ENCODE measurements around the gene TSC1. TPM values are rescaled to one million over a fixed set of nuclear protein-coding genes. Genes with fewer than 3 reads are reported as not detected.

The TSC1 gene
- total RNA-seq, 1 donor from 2014 or later = 89.3 TPM

DNA sequence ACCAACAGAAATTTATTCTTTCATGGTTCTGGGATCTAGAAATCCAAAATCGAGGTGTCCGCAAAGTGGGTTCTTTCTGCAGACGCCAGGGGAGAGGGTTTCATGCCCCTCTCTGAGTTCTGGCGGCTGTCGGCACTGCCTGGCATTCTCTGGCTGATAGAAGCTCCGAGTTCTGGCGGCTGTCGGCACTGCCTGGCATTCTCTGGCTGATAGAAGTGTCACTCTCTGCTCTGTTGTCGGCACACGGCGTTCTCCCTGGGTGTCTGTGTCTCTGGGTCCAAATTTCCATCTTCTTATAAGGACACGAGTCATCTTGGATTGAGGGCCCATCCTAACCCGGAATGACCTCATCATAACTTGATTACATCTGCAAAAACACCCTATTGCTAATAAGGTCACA lies 41.7 kb upstream of the TSC1 start:
- TF ChIP-seq, protein P1, sequence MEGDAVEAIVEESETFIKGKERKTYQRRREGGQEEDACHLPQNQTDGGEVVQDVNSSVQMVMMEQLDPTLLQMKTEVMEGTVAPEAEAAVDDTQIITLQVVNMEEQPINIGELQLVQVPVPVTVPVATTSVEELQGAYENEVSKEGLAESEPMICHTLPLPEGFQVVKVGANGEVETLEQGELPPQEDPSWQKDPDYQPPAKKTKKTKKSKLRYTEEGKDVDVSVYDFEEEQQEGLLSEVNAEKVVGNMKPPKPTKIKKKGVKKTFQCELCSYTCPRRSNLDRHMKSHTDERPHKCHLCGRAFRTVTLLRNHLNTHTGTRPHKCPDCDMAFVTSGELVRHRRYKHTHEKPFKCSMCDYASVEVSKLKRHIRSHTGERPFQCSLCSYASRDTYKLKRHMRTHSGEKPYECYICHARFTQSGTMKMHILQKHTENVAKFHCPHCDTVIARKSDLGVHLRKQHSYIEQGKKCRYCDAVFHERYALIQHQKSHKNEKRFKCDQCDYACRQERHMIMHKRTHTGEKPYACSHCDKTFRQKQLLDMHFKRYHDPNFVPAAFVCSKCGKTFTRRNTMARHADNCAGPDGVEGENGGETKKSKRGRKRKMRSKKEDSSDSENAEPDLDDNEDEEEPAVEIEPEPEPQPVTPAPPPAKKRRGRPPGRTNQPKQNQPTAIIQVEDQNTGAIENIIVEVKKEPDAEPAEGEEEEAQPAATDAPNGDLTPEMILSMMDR (IDR thresholded peaks at IDR 0.05; ENCODE audit: partially characterized antibody, unreplicated experiment) = no peak
- Mint-ChIP-seq H3K27me3 (ENCODE audit: unreplicated experiment) (no peaks in the 10 kb centered on the region), H3K36me3 (ENCODE audit: unreplicated experiment) (peaks cover 9% of the 10 kb centered on the region), H3K9me3 (ENCODE audit: unreplicated experiment) (peaks cover 2% of the 10 kb centered on the region), H3K4me3 (ENCODE audit: unreplicated experiment) (peak overlapping the region; percentile 13), H3K4me1 (ENCODE audit: low read depth, unreplicated experiment) (no peaks in the 10 kb centered on the region), H3K27ac (ENCODE audit: unreplicated experiment) (peak overlapping the region; percentile 31)
- DNase-seq = no peak

DNA sequence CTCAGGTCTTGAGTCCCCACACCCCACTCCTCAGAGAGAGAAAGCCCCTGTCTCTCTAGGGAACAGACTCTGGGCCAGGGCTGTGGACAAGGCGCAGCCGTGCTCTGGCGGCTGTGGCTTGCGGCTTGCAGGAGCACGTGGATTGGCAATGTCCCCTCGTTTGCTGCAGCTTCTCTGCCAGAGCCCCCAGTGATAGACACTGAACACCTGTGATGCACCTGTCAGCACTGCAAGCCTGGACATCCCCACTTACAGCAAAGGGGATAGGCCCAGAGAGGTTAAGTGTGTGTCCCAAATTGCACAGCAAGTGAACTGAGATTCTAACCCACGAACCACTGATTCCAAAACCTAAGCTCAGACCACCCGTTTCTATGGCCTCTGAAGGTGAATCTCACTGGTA lies 41.1 kb upstream of the TSC1 start:
- no peaks in the 10 kb centered on the region for H3K4me1 Mint-ChIP-seq (ENCODE audit: low read depth, unreplicated experiment)
- peaks cover 9% of the 10 kb centered on the region for H3K36me3 Mint-ChIP-seq (ENCODE audit: unreplicated experiment)
- peaks cover 2% of the 10 kb centered on the region for H3K9me3 Mint-ChIP-seq (ENCODE audit: unreplicated experiment)
- no peak for DNase-seq
- TF ChIP-seq, protein P1 (IDR thresholded peaks at IDR 0.05; ENCODE audit: partially characterized antibody, unreplicated experiment) = no peak
- H3K27ac Mint-ChIP-seq (ENCODE audit: unreplicated experiment) = no peak overlapping the region
- H3K27me3 Mint-ChIP-seq (ENCODE audit: unreplicated experiment) = no peaks in the 10 kb centered on the region
- H3K4me3 Mint-ChIP-seq (ENCODE audit: unreplicated experiment) = no peak overlapping the region

DNA sequence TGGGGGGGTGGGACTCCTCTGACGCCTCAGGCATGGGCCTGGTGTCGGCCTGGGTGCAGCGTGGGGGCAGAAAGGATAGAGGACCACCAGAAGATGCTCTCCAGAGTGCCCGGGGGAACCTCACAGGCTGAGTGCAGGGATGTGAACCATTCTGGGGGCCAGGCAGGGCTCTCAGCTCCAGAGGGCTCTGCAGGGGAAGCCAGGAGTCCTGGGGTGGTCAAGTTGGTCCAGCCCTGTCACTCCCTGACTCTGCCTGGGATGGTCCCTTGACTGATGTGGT lies 40.6 kb upstream of the TSC1 start:
- no peaks in the 10 kb centered on the region for H3K27me3 Mint-ChIP-seq (ENCODE audit: unreplicated experiment)
- TF ChIP-seq, protein P1 (IDR thresholded peaks at IDR 0.05; ENCODE audit: partially characterized antibody, unreplicated experiment) = no peak

DNA sequence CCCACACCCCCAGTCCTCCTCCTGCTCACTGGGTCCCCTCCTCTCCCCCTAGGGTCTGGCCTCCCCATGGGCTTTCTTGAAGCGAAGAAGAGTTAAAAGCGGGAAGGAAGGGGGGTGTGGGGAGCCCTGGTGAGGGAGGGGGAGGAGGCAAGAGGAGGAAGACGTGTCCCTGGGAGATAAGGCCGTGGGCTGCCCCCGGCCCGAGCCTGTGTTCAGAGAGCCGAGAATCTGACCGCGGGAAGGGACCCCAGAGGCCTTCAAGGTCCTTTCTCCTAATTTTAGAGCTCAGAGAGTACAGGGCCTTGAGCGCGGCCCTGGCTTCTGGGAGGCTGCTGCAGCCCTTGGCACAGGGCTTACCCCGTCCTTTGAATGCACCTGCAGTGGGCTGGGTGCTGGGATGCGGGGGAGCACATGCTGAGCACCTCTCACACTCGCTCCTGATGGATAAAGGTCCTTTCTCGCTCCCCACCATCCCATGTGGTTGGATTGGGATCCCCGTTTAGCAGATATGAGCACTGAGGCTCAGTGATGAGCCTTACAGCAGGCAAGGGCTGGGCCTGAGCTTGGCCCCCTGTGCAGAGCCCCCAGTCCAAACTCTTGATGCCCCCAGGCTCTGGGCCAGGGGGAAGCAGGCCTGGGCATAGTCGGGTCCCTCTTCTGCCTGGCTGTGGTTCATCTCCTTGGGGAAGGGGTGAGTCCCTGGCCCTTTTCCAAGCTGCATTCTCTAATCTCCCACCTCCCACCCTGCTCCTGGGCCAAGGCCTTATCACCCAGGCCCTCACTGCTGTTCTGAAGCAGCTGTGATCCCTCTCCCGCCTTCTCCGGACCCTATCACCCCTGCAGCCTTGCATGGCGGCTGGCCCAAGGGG lies 40.0 kb upstream of the TSC1 start:
- TF ChIP-seq, protein P1 (IDR thresholded peaks at IDR 0.05; ENCODE audit: partially characterized antibody, unreplicated experiment) = no peak
- H3K36me3 Mint-ChIP-seq (ENCODE audit: unreplicated experiment) = peaks cover 4% of the 10 kb centered on the region
- DNase-seq = no peak
- H3K27me3 Mint-ChIP-seq (ENCODE audit: unreplicated experiment) = peaks cover 5% of the 10 kb centered on the region
- H3K4me3 Mint-ChIP-seq (ENCODE audit: unreplicated experiment) = no peak overlapping the region
- H3K9me3 Mint-ChIP-seq (ENCODE audit: unreplicated experiment) = peaks cover 2% of the 10 kb centered on the region
- no peaks in the 10 kb centered on the region for H3K4me1 Mint-ChIP-seq (ENCODE audit: low read depth, unreplicated experiment)
- H3K27ac Mint-ChIP-seq (ENCODE audit: unreplicated experiment) = no peak overlapping the region

More for the DNA sequence above, 40.6 kb upstream of the TSC1 start:
- DNase-seq = no peak
- Mint-ChIP-seq H3K4me3 (ENCODE audit: unreplicated experiment) (no peak overlapping the region), H3K27ac (ENCODE audit: unreplicated experiment) (no peak overlapping the region), H3K9me3 (ENCODE audit: unreplicated experiment) (peaks cover 2% of the 10 kb centered on the region), H3K4me1 (ENCODE audit: low read depth, unreplicated experiment) (no peaks in the 10 kb centered on the region), H3K36me3 (ENCODE audit: unreplicated experiment) (peaks cover 6% of the 10 kb centered on the region)

DNA sequence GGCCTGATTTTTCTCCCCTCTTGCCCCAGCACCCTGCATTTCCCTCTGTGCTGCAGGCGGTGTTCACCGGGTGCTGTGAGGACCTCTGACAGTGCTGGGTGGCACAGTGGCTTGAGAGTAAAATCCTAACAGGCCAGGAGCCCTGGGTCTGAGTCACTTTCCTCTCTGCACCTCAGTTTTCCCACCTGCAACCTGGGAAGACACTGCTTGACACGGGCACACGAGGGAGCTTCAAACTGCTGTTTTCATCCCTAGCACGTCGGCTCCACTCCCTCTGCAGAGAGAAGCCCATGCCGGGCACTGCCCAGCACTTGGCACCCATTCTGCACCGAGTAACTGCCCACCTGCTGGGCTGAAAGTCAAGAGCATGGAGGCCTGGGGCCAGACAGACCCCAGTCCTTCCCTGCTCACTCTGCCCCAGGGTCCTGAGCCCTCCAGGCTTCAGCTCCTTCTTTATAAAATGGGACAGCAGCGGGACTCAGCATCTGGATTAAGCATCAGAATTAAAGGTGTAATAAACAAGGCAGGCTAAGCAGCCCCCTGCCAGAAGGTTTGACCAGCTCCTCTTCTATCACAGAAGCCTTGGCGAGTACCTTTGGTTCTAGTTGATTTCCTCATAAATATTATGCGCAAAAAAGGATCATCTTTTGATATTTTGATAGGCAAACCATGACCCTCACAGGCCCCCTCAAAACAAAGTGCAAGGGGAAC lies 39.2 kb upstream of the TSC1 start:
- no peak overlapping the region for H3K4me3 Mint-ChIP-seq (ENCODE audit: unreplicated experiment)
- no peak overlapping the region for H3K27ac Mint-ChIP-seq (ENCODE audit: unreplicated experiment)
- no peaks in the 10 kb centered on the region for H3K36me3 Mint-ChIP-seq (ENCODE audit: unreplicated experiment)
- no peaks in the 10 kb centered on the region for H3K4me1 Mint-ChIP-seq (ENCODE audit: low read depth, unreplicated experiment)
- TF ChIP-seq, protein P1 (IDR thresholded peaks at IDR 0.05; ENCODE audit: partially characterized antibody, unreplicated experiment) = no peak
- peaks cover 2% of the 10 kb centered on the region for H3K9me3 Mint-ChIP-seq (ENCODE audit: unreplicated experiment)
- peaks cover 8% of the 10 kb centered on the region for H3K27me3 Mint-ChIP-seq (ENCODE audit: unreplicated experiment)
- DNase-seq = no peak

All from glutamatergic neuron (in vitro differentiated cells).